SIG-M5 (cell line): ENCODE data around the gene AQP12B.
"Not testable (repeated sequence)": the region's sequence is repeated elsewhere in the genome, so short reads cannot be mapped to it uniquely, and the experiment has no call there.

ENCODE experiments used
- DNase-seq: peaks from one replicate; lab custom pipeline; 2025; lab: John Stamatoyannopoulos, UW

The AQP12B gene

GRCh38 chr2:240682431-240683224, at the start of gene AQP12B:
Gene AQP12B (minus strand): TSS chr2:240682885. CDS start chr2:240682837, 48 bp downstream.
- DNase-seq = not testable (repeated sequence)

GRCh38 chr2:240732184-240732583, 49.5 kb upstream of the AQP12B start:
- DNase-seq = no peak

GRCh38 chr2:240731178-240731545, 48.5 kb upstream of the AQP12B start:
- DNase-seq = no peak

GRCh38 chr2:240730501-240731177, 48.0 kb upstream of the AQP12B start:
- no peak for DNase-seq

- DNase-seq = no peak
Measured at GRCh38 chr2:240728827-240729226, 46.1 kb upstream of the AQP12B start.

GRCh38 chr2:240728361-240728760, 45.7 kb upstream of the AQP12B start:
- DNase-seq = no peak

- DNase-seq = no peak
Measured at GRCh38 chr2:240727913-240728312, 45.2 kb upstream of the AQP12B start.

- no peak for DNase-seq
Measured at GRCh38 chr2:240727439-240727838, 44.8 kb upstream of the AQP12B start.

- no peak for DNase-seq
Measured at GRCh38 chr2:240726876-240727275, 44.2 kb upstream of the AQP12B start.

GRCh38 chr2:240725671-240726070, 43.0 kb upstream of the AQP12B start:
- DNase-seq = no peak

- DNase-seq = no peak
Measured at GRCh38 chr2:240725266-240725665, 42.6 kb upstream of the AQP12B start.

GRCh38 chr2:240724431-240724830, 41.7 kb upstream of the AQP12B start:
- DNase-seq = no peak

GRCh38 chr2:240723851-240724250, 41.2 kb upstream of the AQP12B start:
- DNase-seq = no peak

- DNase-seq = no peak
Measured at GRCh38 chr2:240722796-240723735, 40.4 kb upstream of the AQP12B start.

GRCh38 chr2:240722376-240722775, 39.7 kb upstream of the AQP12B start:
- DNase-seq = no peak

- DNase-seq = no peak
Measured at GRCh38 chr2:240721596-240722180, 39.0 kb upstream of the AQP12B start.

GRCh38 chr2:240720686-240721595, 38.3 kb upstream of the AQP12B start:
- no peak for DNase-seq

- DNase-seq = no peak
Measured at GRCh38 chr2:240719676-240720545, 37.2 kb upstream of the AQP12B start.

GRCh38 chr2:240718896-240719490, 36.3 kb upstream of the AQP12B start:
- DNase-seq = no peak
